H9 (cell line): ENCODE data around the gene NT5DC1. TPM values are rescaled to one million over a fixed set of nuclear protein-coding genes. Genes with fewer than 3 reads are reported as not detected.
"Not testable (repeated sequence)": the region's sequence is repeated elsewhere in the genome, so short reads cannot be mapped to it uniquely, and the experiment has no call there.

ENCODE experiments used
- DNase-seq: peaks from one replicate; pipeline ENCODE4 v3.0.0-alpha.2; 2017
- H2AFZ ChIP-seq: one replicate; pipeline ENCODE4 v1.6.1; 2013; ENCODE audit warnings: mild to moderate bottlenecking, low read length, control low read depth, moderate library complexity
- H2AK5ac ChIP-seq: 2 replicates; pipeline ENCODE4 v1.6.1; 2013; ENCODE audit warnings: low read length, control low read depth, mixed read lengths; ENCODE audit not compliant: insufficient read length
- H2BK120ac ChIP-seq: one replicate; pipeline ENCODE4 v1.6.1; 2013; ENCODE audit warnings: low read depth, mild to moderate bottlenecking, low read length, control low read depth, inconsistent platforms; ENCODE audit not compliant: poor library complexity, severe bottlenecking
- H2BK12ac ChIP-seq: 2 replicates; pipeline ENCODE4 v1.6.1; 2013; ENCODE audit warnings: low read length, control low read depth, mixed read lengths, low read depth; ENCODE audit not compliant: insufficient read length
- H2BK15ac ChIP-seq: 2 replicates; pipeline ENCODE4 v1.6.1; 2013; ENCODE audit warnings: low read depth, low read length, control low read depth
- H2BK20ac ChIP-seq: one replicate; pipeline ENCODE4 v1.6.1; 2013; ENCODE audit warnings: low read depth, mild to moderate bottlenecking, low read length, control low read depth, inconsistent platforms; ENCODE audit not compliant: poor library complexity, severe bottlenecking
- H2BK5ac ChIP-seq: 2 replicates; pipeline ENCODE4 v1.6.1; 2013; ENCODE audit warnings: low read length, control low read depth, mixed read lengths; ENCODE audit not compliant: insufficient read length
- H3K14ac ChIP-seq: 2 replicates; pipeline ENCODE4 v1.6.1; 2013; ENCODE audit warnings: low read length, control low read depth; ENCODE audit not compliant: insufficient read depth
- H3K18ac ChIP-seq: 2 replicates; pipeline ENCODE4 v1.6.1; 2013; ENCODE audit warnings: low read depth, mild to moderate bottlenecking, mixed read lengths, low read length, control low read depth; ENCODE audit not compliant: insufficient read length
- H3K23ac ChIP-seq: 2 replicates; pipeline ENCODE4 v1.6.1; 2013; ENCODE audit warnings: low read length, control low read depth, mixed read lengths, low read depth; ENCODE audit not compliant: insufficient read length
- H3K23me2 ChIP-seq: 2 replicates; pipeline ENCODE4 v1.6.1; 2013; ENCODE audit warnings: low read depth, mild to moderate bottlenecking, mixed read lengths, low read length, control low read depth; ENCODE audit not compliant: insufficient read length, poor library complexity, severe bottlenecking
- H3K27ac ChIP-seq: 2 replicates; pipeline ENCODE4 v1.5.1; 2013; ENCODE audit warnings: low read length, control low read depth, mixed read lengths, low read depth; ENCODE audit not compliant: insufficient read length
- H3K27me3 ChIP-seq: 2 replicates; pipeline ENCODE4 v1.6.1; 2013; ENCODE audit warnings: low read length, control low read depth, inconsistent platforms; ENCODE audit not compliant: insufficient read depth
- H3K4ac ChIP-seq: 2 replicates; pipeline ENCODE4 v1.6.1; 2013; ENCODE audit warnings: low read depth, mild to moderate bottlenecking, control low read depth, inconsistent platforms, low read length, moderate library complexity
- H3K4me1 ChIP-seq: 2 replicates; pipeline ENCODE4 v1.6.1; 2013; ENCODE audit warnings: low read length, control low read depth, inconsistent platforms; ENCODE audit not compliant: insufficient read depth
- H3K4me2 ChIP-seq: 2 replicates; pipeline ENCODE4 v1.6.1; 2013; ENCODE audit warnings: low read length, control low read depth, mixed read lengths; ENCODE audit not compliant: insufficient read length, insufficient read depth
- H3K56ac ChIP-seq: 2 replicates; pipeline ENCODE4 v1.6.1; 2013; ENCODE audit warnings: low read depth, mild to moderate bottlenecking, mixed read lengths, low read length, control low read depth; ENCODE audit not compliant: insufficient read length
- H3K79me1 ChIP-seq: 2 replicates; pipeline ENCODE4 v1.6.1; 2013; ENCODE audit warnings: low read depth, mild to moderate bottlenecking, moderate library complexity, low read length, control low read depth, inconsistent platforms; ENCODE audit not compliant: insufficient read depth, poor library complexity, severe bottlenecking
- H3K79me2 ChIP-seq: 2 replicates; pipeline ENCODE4 v1.6.1; 2013; ENCODE audit warnings: low read length, control low read depth, inconsistent platforms; ENCODE audit not compliant: insufficient read depth
- H3K9ac ChIP-seq: 2 replicates; pipeline ENCODE4 v1.6.1; 2013; ENCODE audit warnings: low read length, control low read depth, mixed read lengths; ENCODE audit not compliant: insufficient read length; ENCODE audit errors: extremely low read depth
- H3K9me3 ChIP-seq: one replicate; pipeline ENCODE4 v1.6.1; 2013; ENCODE audit warnings: low read depth, low read length, inconsistent platforms; ENCODE audit not compliant: control insufficient read depth
- H3T11ph ChIP-seq: one replicate; pipeline ENCODE4 v1.6.1; 2013; ENCODE audit warnings: mild to moderate bottlenecking, low read length, control low read depth, inconsistent platforms
- H4K20me1 ChIP-seq: one replicate; pipeline ENCODE4 v1.6.1; 2013; ENCODE audit not compliant: control insufficient read depth, insufficient read length, insufficient read depth
- H4K5ac ChIP-seq: 2 replicates; pipeline ENCODE4 v1.6.1; 2013; ENCODE audit warnings: low read depth, mild to moderate bottlenecking, mixed read lengths, low read length, control low read depth; ENCODE audit not compliant: insufficient read length
- H4K8ac ChIP-seq: replicated peaks from 2 replicates; pipeline ENCODE4 v1.6.1; 2013; ENCODE audit warnings: low read length, control low read depth, mixed read lengths, low read depth; ENCODE audit not compliant: insufficient read length
- H4K91ac ChIP-seq: 2 replicates; pipeline ENCODE4 v1.6.1; 2013; ENCODE audit warnings: low read depth, mild to moderate bottlenecking, moderate library complexity, mixed read lengths, low read length, control low read depth; ENCODE audit not compliant: insufficient read length
- H3K27ac Mint-ChIP-seq, 3 experiments: 2 replicates in 2 of 3; 3 replicates in 1 of 3; pipeline ENCODE4 v1.8.0; 2020 to 2021; ENCODE audit warnings: mixed read lengths in 3 of 3, mild to moderate bottlenecking in 1 of 3, moderate library complexity in 1 of 3
- H3K27me3 Mint-ChIP-seq: 2 replicates; pipeline ENCODE4 v1.8.0; 2021; ENCODE audit warnings: low read depth, mild to moderate bottlenecking, moderate library complexity, mixed read lengths
- H3K36me3 Mint-ChIP-seq, 3 experiments: 2 replicates in 2 of 3; 3 replicates in 1 of 3; pipeline ENCODE4 v1.8.0; 2020 to 2021; ENCODE audit warnings: low read depth in 3 of 3, mixed read lengths in 3 of 3; ENCODE audit not compliant: insufficient read depth in 1 of 3
- H3K4me1 Mint-ChIP-seq, 2 experiments: 2 replicates each; pipeline ENCODE4 v1.8.0; 2020; ENCODE audit warnings: mixed read lengths in 2 of 2
- H3K4me3 Mint-ChIP-seq, 2 experiments: 2 replicates in 1 of 2; 3 replicates in 1 of 2; pipeline ENCODE4 v1.8.0; 2020 to 2021; ENCODE audit warnings: mild to moderate bottlenecking in 2 of 2, mixed read lengths in 2 of 2, moderate library complexity in 1 of 2
- H3K9me3 Mint-ChIP-seq, 2 experiments: 2 replicates in 1 of 2; 3 replicates in 1 of 2; pipeline ENCODE4 v1.8.0; 2020; ENCODE audit warnings: mild to moderate bottlenecking in 2 of 2, mixed read lengths in 2 of 2, moderate library complexity in 1 of 2
- CTCF ChIP-seq: fragments of 200-600 bp; sonication (generic); conservative IDR thresholded peaks from 3 replicates; pipeline ENCODE4 v1.8.0; 2021; ENCODE audit warnings: antibody characterized with exemption, mild to moderate bottlenecking
- WGBS: extraction: QIAGEN DNeasy Blood & Tissue Kit; methylation state at CpG from one replicate; pipeline ENCODE4 v1.1.7; 2013; ENCODE audit warnings: missing lambda C conversion rate, low lambda C conversion rate, mixed read lengths; ENCODE audit not compliant: insufficient read length; ENCODE audit errors: extremely low coverage; 5-methylcytosine and 5-hydroxymethylcytosine counted together
- total RNA-seq: library from RNA; stranded (reverse); gene quantifications from 2 replicates; pipeline ENCODE4 v1.2.1, GENCODE V29; 2021

NT5DC1 gene
- total RNA-seq, 1 experiment from 2014 or later, result 64.9 TPM

- Histone ChIP-seq H2AFZ (no peak overlapping the region), H2BK20ac (no peak overlapping the region), H3K18ac (no peak overlapping the region), H3K4me1 (no peaks in the 10 kb centered on the region; the same call in 1 of the 2 replicates), H3K27me3 (no peaks in the 10 kb centered on the region), H2BK120ac (no peak overlapping the region), H3K23ac (no peak overlapping the region), H3K9ac (no peak overlapping the region), H3K23me2 (no peaks in the 10 kb centered on the region), H2BK15ac (no peak overlapping the region), H3K9me3 (no peaks in the 10 kb centered on the region), H3K79me1 (no peaks in the 10 kb centered on the region), H3K4me2 (no peak overlapping the region), H3K14ac (no peak overlapping the region), H3K4ac (no peak overlapping the region), H4K20me1 (no peaks in the 10 kb centered on the region), H2AK5ac (no peak overlapping the region), H4K8ac (no peak overlapping the region), H2BK12ac (no peak overlapping the region), H3K56ac (no peak overlapping the region), H3K27ac (no peak overlapping the region), H2BK5ac (no peak overlapping the region), H4K91ac (no peak overlapping the region), H3K79me2 (no peaks in the 10 kb centered on the region), H3T11ph (no peak overlapping the region), H4K5ac (no peak overlapping the region)
- H3K4me3 Mint-ChIP-seq, result no peak overlapping the region
- H3K36me3 Mint-ChIP-seq, result peaks cover 16 to 54% (median 19%) of the 10 kb centered on the region in 3 experiments
- no CpG with 5 or more reads among the region's 7 CpGs for WGBS
- H3K4me1 Mint-ChIP-seq, result peaks cover 15 to 19% of the 10 kb centered on the region in 2 experiments
- no peak for DNase-seq
- peaks cover 20 to 28% of the 10 kb centered on the region in 2 experiments for H3K9me3 Mint-ChIP-seq
- no peaks in the 10 kb centered on the region; the same call in 1 of the 2 replicates for H3K27me3 Mint-ChIP-seq
- TF ChIP-seq CTCF, result no peak
- no peak overlapping the region for H3K27ac Mint-ChIP-seq
Observed at GRCh38 chr6:116094041-116094440, 6.6 kb upstream of the NT5DC1 start.

GRCh38 chr6:116096048-116096759 is 4.4 kb upstream of the NT5DC1 start:
- H3K9me3 ChIP-seq, H2BK5ac ChIP-seq, H3K4me1 ChIP-seq, H3K23me2 ChIP-seq, H3K4me2 ChIP-seq, H2BK15ac ChIP-seq, H2AFZ ChIP-seq, H4K20me1 ChIP-seq, H3K4ac ChIP-seq, H3T11ph ChIP-seq, H3K27me3 Mint-ChIP-seq, H2AK5ac ChIP-seq, H4K91ac ChIP-seq, H2BK12ac ChIP-seq, H3K9ac ChIP-seq, H3K14ac ChIP-seq, H3K23ac ChIP-seq, H2BK120ac ChIP-seq, H3K27ac Mint-ChIP-seq, H3K4me3 Mint-ChIP-seq, H3K56ac ChIP-seq, H3K27me3 ChIP-seq, H3K79me1 ChIP-seq, H2BK20ac ChIP-seq, H3K27ac ChIP-seq, H3K79me2 ChIP-seq, H4K8ac ChIP-seq, DNase-seq, H3K18ac ChIP-seq, H4K5ac ChIP-seq: not testable (repeated sequence)
- Mint-ChIP-seq H3K9me3 (peaks cover 20 to 27% of the 10 kb centered on the region in 2 experiments), H3K36me3 (peaks cover 16 to 43% (median 19%) of the 10 kb centered on the region in 3 experiments), H3K4me1 (peaks cover 28% of the 10 kb centered on the region in 2 experiments)
- no CpG with 5 or more reads among the region's 9 CpGs for WGBS
